H9 (cell line): Measurements from ENCODE around the gene EP300. TPM values are rescaled to one million over a fixed set of nuclear protein-coding genes. Genes with fewer than 3 reads are reported as not detected.
A peak's percentile ranks its signal among the peaks of the same experiment; 100 is the strongest.
"Not testable (repeated sequence)": the region's sequence is repeated elsewhere in the genome, so short reads cannot be mapped to it uniquely, and the experiment has no call there.

Source experiments
- DNase-seq: peaks from one replicate; pipeline ENCODE4 v3.0.0-alpha.2; 2017
- H2AFZ ChIP-seq: one replicate; pipeline ENCODE4 v1.6.1; 2013; ENCODE audit warnings: mild to moderate bottlenecking, low read length, control low read depth, moderate library complexity
- H2AK5ac ChIP-seq: 2 replicates; pipeline ENCODE4 v1.6.1; 2013; ENCODE audit warnings: low read length, control low read depth, mixed read lengths; ENCODE audit not compliant: insufficient read length
- H2BK120ac ChIP-seq: one replicate; pipeline ENCODE4 v1.6.1; 2013; ENCODE audit warnings: low read depth, mild to moderate bottlenecking, low read length, control low read depth, inconsistent platforms; ENCODE audit not compliant: poor library complexity, severe bottlenecking
- H2BK12ac ChIP-seq: 2 replicates; pipeline ENCODE4 v1.6.1; 2013; ENCODE audit warnings: low read length, control low read depth, mixed read lengths, low read depth; ENCODE audit not compliant: insufficient read length
- H2BK15ac ChIP-seq: 2 replicates; pipeline ENCODE4 v1.6.1; 2013; ENCODE audit warnings: low read depth, low read length, control low read depth
- H2BK20ac ChIP-seq: one replicate; pipeline ENCODE4 v1.6.1; 2013; ENCODE audit warnings: low read depth, mild to moderate bottlenecking, low read length, control low read depth, inconsistent platforms; ENCODE audit not compliant: poor library complexity, severe bottlenecking
- H2BK5ac ChIP-seq: 2 replicates; pipeline ENCODE4 v1.6.1; 2013; ENCODE audit warnings: low read length, control low read depth, mixed read lengths; ENCODE audit not compliant: insufficient read length
- H3K14ac ChIP-seq: 2 replicates; pipeline ENCODE4 v1.6.1; 2013; ENCODE audit warnings: low read length, control low read depth; ENCODE audit not compliant: insufficient read depth
- H3K18ac ChIP-seq: 2 replicates; pipeline ENCODE4 v1.6.1; 2013; ENCODE audit warnings: low read depth, mild to moderate bottlenecking, mixed read lengths, low read length, control low read depth; ENCODE audit not compliant: insufficient read length
- H3K23ac ChIP-seq: 2 replicates; pipeline ENCODE4 v1.6.1; 2013; ENCODE audit warnings: low read length, control low read depth, mixed read lengths, low read depth; ENCODE audit not compliant: insufficient read length
- H3K23me2 ChIP-seq: 2 replicates; pipeline ENCODE4 v1.6.1; 2013; ENCODE audit warnings: low read depth, mild to moderate bottlenecking, mixed read lengths, low read length, control low read depth; ENCODE audit not compliant: insufficient read length, poor library complexity, severe bottlenecking
- H3K27ac ChIP-seq: 2 replicates; pipeline ENCODE4 v1.5.1; 2013; ENCODE audit warnings: low read length, control low read depth, mixed read lengths, low read depth; ENCODE audit not compliant: insufficient read length
- H3K27me3 ChIP-seq: 2 replicates; pipeline ENCODE4 v1.6.1; 2013; ENCODE audit warnings: low read length, control low read depth, inconsistent platforms; ENCODE audit not compliant: insufficient read depth
- H3K4ac ChIP-seq: 2 replicates; pipeline ENCODE4 v1.6.1; 2013; ENCODE audit warnings: low read depth, mild to moderate bottlenecking, control low read depth, inconsistent platforms, low read length, moderate library complexity
- H3K4me1 ChIP-seq: 2 replicates; pipeline ENCODE4 v1.6.1; 2013; ENCODE audit warnings: low read length, control low read depth, inconsistent platforms; ENCODE audit not compliant: insufficient read depth
- H3K4me2 ChIP-seq: 2 replicates; pipeline ENCODE4 v1.6.1; 2013; ENCODE audit warnings: low read length, control low read depth, mixed read lengths; ENCODE audit not compliant: insufficient read length, insufficient read depth
- H3K56ac ChIP-seq: 2 replicates; pipeline ENCODE4 v1.6.1; 2013; ENCODE audit warnings: low read depth, mild to moderate bottlenecking, mixed read lengths, low read length, control low read depth; ENCODE audit not compliant: insufficient read length
- H3K79me1 ChIP-seq: 2 replicates; pipeline ENCODE4 v1.6.1; 2013; ENCODE audit warnings: low read depth, mild to moderate bottlenecking, moderate library complexity, low read length, control low read depth, inconsistent platforms; ENCODE audit not compliant: insufficient read depth, poor library complexity, severe bottlenecking
- H3K79me2 ChIP-seq: 2 replicates; pipeline ENCODE4 v1.6.1; 2013; ENCODE audit warnings: low read length, control low read depth, inconsistent platforms; ENCODE audit not compliant: insufficient read depth
- H3K9ac ChIP-seq: 2 replicates; pipeline ENCODE4 v1.6.1; 2013; ENCODE audit warnings: low read length, control low read depth, mixed read lengths; ENCODE audit not compliant: insufficient read length; ENCODE audit errors: extremely low read depth
- H3K9me3 ChIP-seq: one replicate; pipeline ENCODE4 v1.6.1; 2013; ENCODE audit warnings: low read depth, low read length, inconsistent platforms; ENCODE audit not compliant: control insufficient read depth
- H3T11ph ChIP-seq: one replicate; pipeline ENCODE4 v1.6.1; 2013; ENCODE audit warnings: mild to moderate bottlenecking, low read length, control low read depth, inconsistent platforms
- H4K20me1 ChIP-seq: one replicate; pipeline ENCODE4 v1.6.1; 2013; ENCODE audit not compliant: control insufficient read depth, insufficient read length, insufficient read depth
- H4K5ac ChIP-seq: 2 replicates; pipeline ENCODE4 v1.6.1; 2013; ENCODE audit warnings: low read depth, mild to moderate bottlenecking, mixed read lengths, low read length, control low read depth; ENCODE audit not compliant: insufficient read length
- H4K8ac ChIP-seq: replicated peaks from 2 replicates; pipeline ENCODE4 v1.6.1; 2013; ENCODE audit warnings: low read length, control low read depth, mixed read lengths, low read depth; ENCODE audit not compliant: insufficient read length
- H4K91ac ChIP-seq: 2 replicates; pipeline ENCODE4 v1.6.1; 2013; ENCODE audit warnings: low read depth, mild to moderate bottlenecking, moderate library complexity, mixed read lengths, low read length, control low read depth; ENCODE audit not compliant: insufficient read length
- H3K27ac Mint-ChIP-seq, 3 experiments: 2 replicates in 2 of 3; 3 replicates in 1 of 3; pipeline ENCODE4 v1.8.0; 2020 to 2021; ENCODE audit warnings: mixed read lengths in 3 of 3, mild to moderate bottlenecking in 1 of 3, moderate library complexity in 1 of 3
- H3K27me3 Mint-ChIP-seq: 2 replicates; pipeline ENCODE4 v1.8.0; 2021; ENCODE audit warnings: low read depth, mild to moderate bottlenecking, moderate library complexity, mixed read lengths
- H3K36me3 Mint-ChIP-seq, 3 experiments: 2 replicates in 2 of 3; 3 replicates in 1 of 3; pipeline ENCODE4 v1.8.0; 2020 to 2021; ENCODE audit warnings: low read depth in 3 of 3, mixed read lengths in 3 of 3; ENCODE audit not compliant: insufficient read depth in 1 of 3
- H3K4me1 Mint-ChIP-seq, 2 experiments: 2 replicates each; pipeline ENCODE4 v1.8.0; 2020; ENCODE audit warnings: mixed read lengths in 2 of 2
- H3K4me3 Mint-ChIP-seq, 2 experiments: 2 replicates in 1 of 2; 3 replicates in 1 of 2; pipeline ENCODE4 v1.8.0; 2020 to 2021; ENCODE audit warnings: mild to moderate bottlenecking in 2 of 2, mixed read lengths in 2 of 2, moderate library complexity in 1 of 2
- H3K9me3 Mint-ChIP-seq, 2 experiments: 2 replicates in 1 of 2; 3 replicates in 1 of 2; pipeline ENCODE4 v1.8.0; 2020; ENCODE audit warnings: mild to moderate bottlenecking in 2 of 2, mixed read lengths in 2 of 2, moderate library complexity in 1 of 2
- CTCF ChIP-seq: fragments of 200-600 bp; sonication (generic); conservative IDR thresholded peaks from 3 replicates; pipeline ENCODE4 v1.8.0; 2021; ENCODE audit warnings: antibody characterized with exemption, mild to moderate bottlenecking
- WGBS: extraction: QIAGEN DNeasy Blood & Tissue Kit; methylation state at CpG from one replicate; pipeline ENCODE4 v1.1.7; 2013; ENCODE audit warnings: missing lambda C conversion rate, low lambda C conversion rate, mixed read lengths; ENCODE audit not compliant: insufficient read length; ENCODE audit errors: extremely low coverage; 5-methylcytosine and 5-hydroxymethylcytosine counted together
- total RNA-seq: library from RNA; stranded (reverse); gene quantifications from 2 replicates; pipeline ENCODE4 v1.2.1, GENCODE V29; 2021

EP300 gene
- total RNA-seq, 1 experiment from 2014 or later = 136 TPM

DNA sequence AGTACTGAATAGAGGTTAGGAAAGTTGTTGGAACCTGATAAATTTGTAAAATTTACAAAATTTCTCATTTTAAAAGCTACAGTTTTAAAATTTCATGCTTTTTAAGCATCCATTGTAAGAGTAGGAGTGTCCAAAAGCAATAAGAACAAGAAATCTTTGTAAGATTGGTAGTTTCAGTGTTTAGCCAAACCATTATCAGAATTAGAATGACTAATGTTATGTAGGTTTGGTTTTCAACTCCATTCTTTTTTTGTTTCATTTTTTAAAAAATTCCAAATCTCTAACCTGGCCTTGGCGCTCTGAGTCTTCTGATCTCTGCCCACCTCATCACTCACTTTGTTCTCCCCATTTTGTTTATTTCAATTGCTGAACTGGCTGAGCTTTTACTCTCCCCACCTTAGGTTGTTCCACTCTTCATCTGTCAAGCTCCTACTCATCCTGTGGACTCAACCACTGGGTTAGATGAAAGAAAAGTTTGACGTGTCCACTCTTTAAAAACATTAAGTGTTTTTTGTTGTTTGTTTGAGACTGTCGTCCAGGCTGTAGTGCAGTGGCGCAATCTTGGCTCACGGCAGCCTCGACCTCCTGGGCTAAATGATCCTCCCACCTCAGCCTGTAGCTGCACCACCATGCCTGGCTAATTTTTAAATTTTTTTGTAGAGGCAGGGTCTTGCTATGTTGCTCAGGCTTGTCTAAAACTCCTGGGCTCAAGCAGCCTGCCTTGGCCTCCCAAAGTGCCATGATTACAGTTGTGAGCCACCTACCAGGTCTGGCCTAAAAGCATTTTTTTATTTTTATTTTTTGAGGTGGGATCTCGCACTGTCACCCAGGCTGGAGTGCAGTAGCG, 14.0 kb downstream of the EP300 start:
- H2BK120ac ChIP-seq = no peak overlapping the region
- H3K27me3 ChIP-seq = no peaks in the 10 kb centered on the region
- Mint-ChIP-seq H3K27ac (peak overlapping the region in 2 of 3 experiments; percentile 7 to 76; a peak in 4 of 7 replicates), H3K9me3 (no peaks in the 10 kb centered on the region), H3K36me3 (peaks cover 10 to 38% (median 27%) of the 10 kb centered on the region in 3 experiments; a peak in 6 of 7 replicates), H3K4me3 (no peak overlapping the region), H3K27me3 (no peaks in the 10 kb centered on the region), H3K4me1 (peaks cover 10 to 12% of the 10 kb centered on the region in 2 experiments)
- no peak overlapping the region for H4K91ac ChIP-seq
- H2AFZ ChIP-seq = no peak overlapping the region
- H2BK12ac ChIP-seq = no peak overlapping the region
- H3T11ph ChIP-seq = no peak overlapping the region
- H3K27ac ChIP-seq = no peak overlapping the region
- H3K79me2 ChIP-seq = peaks cover 70% of the 10 kb centered on the region
- H3K4ac ChIP-seq = no peak overlapping the region
- TF ChIP-seq CTCF = no peak
- H2AK5ac ChIP-seq = peak overlapping the region; percentile 65
- H4K20me1 ChIP-seq = no peaks in the 10 kb centered on the region
- no CpG with 5 or more reads among the region's 8 CpGs for WGBS
- H4K8ac ChIP-seq = no peak overlapping the region
- peaks cover 9% of the 10 kb centered on the region for H3K79me1 ChIP-seq
- H3K9me3 ChIP-seq = no peaks in the 10 kb centered on the region
- H3K23ac ChIP-seq = peak overlapping the region; percentile 97
- no peak overlapping the region for H3K4me2 ChIP-seq
- no peak for DNase-seq
- no peak overlapping the region for H2BK20ac ChIP-seq
- H4K5ac ChIP-seq = no peak overlapping the region
- no peak overlapping the region for H3K14ac ChIP-seq
- H2BK15ac ChIP-seq = no peak overlapping the region
- H2BK5ac ChIP-seq = no peak overlapping the region
- H3K23me2 ChIP-seq = no peaks in the 10 kb centered on the region
- peak overlapping the region; percentile 7 for H3K9ac ChIP-seq
- no peaks in the 10 kb centered on the region for H3K4me1 ChIP-seq
- H3K18ac ChIP-seq = no peak overlapping the region
- H3K56ac ChIP-seq = no peak overlapping the region

DNA sequence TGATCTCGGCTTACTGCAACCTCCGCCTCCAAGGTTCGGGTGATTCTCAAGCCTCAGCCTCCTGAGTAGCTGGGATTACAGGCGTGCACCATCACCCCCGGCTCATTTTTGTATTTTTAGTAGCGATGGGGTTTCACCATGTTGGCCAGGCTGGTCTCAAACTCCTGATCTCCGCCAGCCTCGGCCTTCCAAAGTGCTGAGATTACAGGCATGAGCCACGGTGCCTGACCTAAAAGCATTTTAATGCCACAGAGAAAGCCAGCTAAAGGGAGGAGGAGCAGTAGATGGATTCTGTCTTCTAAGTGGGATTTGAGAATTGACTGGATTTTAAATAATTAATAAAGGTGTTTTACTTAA, 14.6 kb downstream of the EP300 start:
- peaks cover 67% of the 10 kb centered on the region for H3K79me2 ChIP-seq
- not testable (repeated sequence) for H3K4me1 ChIP-seq, H2BK20ac ChIP-seq, H3K23me2 ChIP-seq, H3K4ac ChIP-seq, H3K27ac ChIP-seq, H4K8ac ChIP-seq, H4K5ac ChIP-seq, H3K56ac ChIP-seq, H2BK15ac ChIP-seq, H3K14ac ChIP-seq, H3K18ac ChIP-seq, H3K27me3 ChIP-seq, H3T11ph ChIP-seq, DNase-seq, H3K9me3 ChIP-seq, H3K27me3 Mint-ChIP-seq, H2AFZ ChIP-seq, H4K91ac ChIP-seq, H2BK12ac ChIP-seq, H3K4me3 Mint-ChIP-seq, H3K4me2 ChIP-seq, H3K9me3 Mint-ChIP-seq, H2AK5ac ChIP-seq, H3K23ac ChIP-seq, H3K79me1 ChIP-seq, H2BK120ac ChIP-seq, H2BK5ac ChIP-seq, H4K20me1 ChIP-seq, H3K9ac ChIP-seq
- Mint-ChIP-seq H3K27ac (peak overlapping the region in 2 of 3 experiments; percentile 23 to 66; a peak in 2 of 7 replicates), H3K4me1 (peaks cover 10 to 12% of the 10 kb centered on the region in 2 experiments), H3K36me3 (peaks cover 12 to 39% (median 30%) of the 10 kb centered on the region in 3 experiments; a peak in 6 of 7 replicates)
- WGBS = no CpG with 5 or more reads among the region's 9 CpGs
